K562 (cell line): ENCODE data around the gene CPEB1. TPM values are rescaled to one million over a fixed set of nuclear protein-coding genes. Genes with fewer than 3 reads are reported as not detected.
A peak's percentile ranks its signal among the peaks of the same experiment; 100 is the strongest.

Experiments
- HNRNPK ChIP-seq: fragments of 200-400 bp; formaldehyde crosslinking; IDR thresholded peaks from one replicate; pipeline ENCODE4 v1.6.1; 2018; ENCODE audit warnings: mild to moderate bottlenecking, low read depth, low read length; ENCODE audit not compliant: poor library complexity, severe bottlenecking
- PBX2 ChIP-seq, 2 experiments: IDR thresholded peaks in 1 of 2; conservative IDR thresholded peaks in 1 of 2; 2 replicates each; pipeline ENCODE4 v1.6.1; 2016; ENCODE audit warnings: low read depth in 2 of 2, mild to moderate bottlenecking in 1 of 2, missing compliant biosample characterization in 1 of 2, missing genetic modification characterization in 1 of 2, moderate library complexity in 1 of 2
- SOX6 ChIP-seq: fragments of 450-650 bp; IDR thresholded peaks from 2 replicates; pipeline ENCODE4 v1.6.1; 2014; ENCODE audit warnings: mild to moderate bottlenecking
- ZBTB5 ChIP-seq: fragments of 450-650 bp; IDR thresholded peaks from 2 replicates; pipeline ENCODE4 v1.6.1; 2017; ENCODE audit warnings: antibody characterized with exemption
- polyA plus RNA-seq, 8 experiments: library from polyadenylated mRNA; depleted of rRNA in 4 of 8; stranded (reverse) in 5 of 8; unstranded in 3 of 8; fragments of >200 nt; fragmentation: Nextera tagmentation in 2 of 8; fragmentation: Illumina TruSeq in 1 of 8; extraction: Ambion mirVana in 2 of 8; extraction: Trizol in 1 of 8; gene quantifications; 2 replicates each; pipeline versions ENCODE4 v1.2.1 to v1.2.3, GENCODE V29; 2011 to 2014; ENCODE audit warnings: inconsistent platforms in 1 of 8, missing spikeins in 1 of 8
- total RNA-seq, 7 experiments: library from RNA; depleted of rRNA in 6 of 7; stranded (reverse); fragments of >200 nt in 6 of 7; fragmentation: Illumina TruSeq in 2 of 7; extraction: Trizol in 2 of 7; gene quantifications; 2 replicates each; pipeline versions ENCODE4 v1.2.1 to v1.2.3, GENCODE V29; 2011 to 2021; ENCODE audit warnings: low replicate concordance in 1 of 7

Gene CPEB1
- total and polyA plus RNA-seq, 9 of the 15 experiments (the other 6 are each of a cell fraction or from before 2014, with no cell fraction given) = 2.2 to 13.4 (median 9.7) TPM

- peak; percentile 17; the same call in 1 of the 2 replicates for TF ChIP-seq ZBTB5
- TF ChIP-seq SOX6 = no peak
- TF ChIP-seq PBX2 (CRISPR knock-in tag; IDR thresholded peaks at IDR 0.05; ENCODE audit: low read depth) = no peak
- TF ChIP-seq PBX2 (tag; conservative IDR thresholded peaks at IDR 0.05; ENCODE audit: low read depth) = no peak
- no peak for TF ChIP-seq HNRNPK
Observed at GRCh38 chr15:82539691-82540054, 107.5 kb downstream of the CPEB1 start (continued).
